Gastrocnemius medialis (tissue), 4 donors: ENCODE data around the gene TTBK1. TPM values are rescaled to one million over a fixed set of nuclear protein-coding genes. Genes with fewer than 3 reads are reported as not detected.

Experiments
- ATAC-seq, 2 donors: fragments of 150-250 bp; one replicate each; pipeline ENCODE4 v1.9.1; 2016
- DNase-seq, 2 donors: peaks; one replicate each; pipeline ENCODE4 v3.0.0-alpha.2; 2019
- H3K27ac ChIP-seq, 4 donors: fragments of 200-600 bp; sonication (generic); 1 replicate in 1 of 4; 2 replicates in 3 of 4; pipeline ENCODE4 v1.5.1; 2016 to 2018; ENCODE audit warnings: mild to moderate bottlenecking in 2 of 4, moderate library complexity in 1 of 4
- H3K27me3 ChIP-seq, 3 donors: fragments of 200-600 bp; sonication (generic) in 2 of 3; 1 replicate in 1 of 3; 2 replicates in 2 of 3; pipeline versions ENCODE4 v1.5.1 to v1.6.0; 2016 to 2019; ENCODE audit warnings: mild to moderate bottlenecking in 1 of 3, moderate library complexity in 1 of 3
- H3K36me3 ChIP-seq, 2 donors: fragments of 200-600 bp; sonication (generic) in 1 of 2; one replicate each; pipeline ENCODE4 v1.5.1; 2017 to 2018
- H3K4me1 ChIP-seq, 2 donors: fragments of 200-600 bp; sonication (generic) in 1 of 2; one replicate each; pipeline ENCODE4 v1.5.1; 2016 to 2017; ENCODE audit warnings: mild to moderate bottlenecking in 2 of 2
- H3K4me3 ChIP-seq, 4 donors: fragments of 200-600 bp; sonication (generic) in 3 of 4; 1 replicate in 1 of 4; 2 replicates in 3 of 4; pipeline ENCODE4 v1.5.1; 2016 to 2019; ENCODE audit warnings: mild to moderate bottlenecking in 2 of 4
- H3K9me3 ChIP-seq, 3 donors: fragments of 200-600 bp; sonication (generic) in 2 of 3; 1 replicate in 1 of 3; 2 replicates in 2 of 3; pipeline ENCODE4 v1.5.1; 2016 to 2019
- POLR2A ChIP-seq, 2 donors: fragments of 450-650 bp; IDR thresholded peaks; one replicate each; pipeline ENCODE4 v1.6.1; 2017; ENCODE audit warnings: antibody characterized with exemption in 2 of 2, mild to moderate bottlenecking in 2 of 2, moderate library complexity in 2 of 2
- in situ Hi-C, 4 donors: fragments of 200-750 bp; cut with MboI; loops; one replicate each; pipeline versions ENCODE4 v1.15.0 to v1.8.0; 2017; ENCODE audit warnings: low sequenced_read_pairs in 4 of 4
- intact Hi-C: fragments of 100-400 bp; cut with DNase I; formaldehyde crosslinking; loops from one replicate; pipeline ENCODE4 v1.15.1; 2023; ENCODE audit warnings: low total_unique reads
- total RNA-seq, 4 donors: library from RNA; depleted of rRNA; stranded (reverse); fragments of >200 nt; gene quantifications; one replicate each; pipeline versions ENCODE4 v1.1.0 to v1.2.3, GENCODE V29; 2016
- TF ChIP-seq, protein P1 (sequence below), 5 experiments: fragments of 450-650 bp in 3 of 5; fragments of 200-600 bp in 2 of 5; sonication (generic) in 2 of 5; IDR thresholded peaks in 4 of 5; conservative IDR thresholded peaks in 1 of 5; 1 replicate in 4 of 5; 2 replicates in 1 of 5; pipeline ENCODE4 v1.5.1; 2016 to 2019; ENCODE audit warnings: antibody characterized with exemption in 5 of 5, mild to moderate bottlenecking in 3 of 5, moderate library complexity in 3 of 5

TTBK1 gene
- total RNA-seq, 4 donors from 2014 or later = 0.04 TPM; not detected in 3

DNA sequence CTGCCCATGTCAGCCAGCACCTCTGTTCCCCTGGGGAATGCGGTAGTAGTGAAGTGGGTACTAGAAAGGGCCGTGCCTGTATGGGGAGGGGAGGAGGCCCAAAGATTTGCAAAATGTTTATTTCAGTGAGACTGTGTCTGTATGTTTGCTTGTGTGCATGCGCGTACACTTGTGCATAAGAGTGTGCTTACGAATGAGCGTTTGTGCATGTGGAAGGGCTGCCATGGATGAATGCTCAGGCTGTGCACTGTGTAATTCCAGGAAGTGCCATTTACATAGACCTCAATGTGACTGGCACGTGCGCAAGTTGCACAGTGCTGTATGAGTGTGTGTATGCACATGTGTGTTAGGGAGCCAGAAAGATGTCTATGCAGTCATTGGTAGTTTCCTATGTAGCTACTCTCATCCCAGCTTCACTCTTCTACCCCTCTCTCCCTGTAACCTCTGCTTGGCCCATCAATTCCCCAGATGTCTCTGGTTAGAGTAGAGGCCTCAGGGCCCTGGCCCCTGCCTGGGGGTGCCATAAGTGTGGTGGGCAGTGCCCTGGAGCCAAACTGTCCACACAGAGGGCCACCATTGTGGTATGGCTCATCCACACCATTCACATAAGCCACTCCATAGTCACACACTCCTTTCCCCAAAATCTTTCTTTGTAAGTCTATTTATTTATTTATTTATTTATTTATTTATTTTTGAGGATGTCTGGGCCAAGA, 28.0 kb downstream of the TTBK1 start:
- DNase-seq (no peak), ATAC-seq (no peak)
- Histone ChIP-seq H3K4me3 (no peak overlapping the region), H3K4me1 (peaks cover 0 to 13% of the 10 kb centered on the region in 2 donors), H3K27ac (no peak overlapping the region), H3K27me3 (peaks cover 28 to 37% (median 35%) of the 10 kb centered on the region in 3 donors), H3K9me3 (no peaks in the 10 kb centered on the region), H3K36me3 (no peaks in the 10 kb centered on the region)
- TF ChIP-seq POLR2A (IDR thresholded peaks at IDR 0.05) = no peak
- TF ChIP-seq, protein P1, sequence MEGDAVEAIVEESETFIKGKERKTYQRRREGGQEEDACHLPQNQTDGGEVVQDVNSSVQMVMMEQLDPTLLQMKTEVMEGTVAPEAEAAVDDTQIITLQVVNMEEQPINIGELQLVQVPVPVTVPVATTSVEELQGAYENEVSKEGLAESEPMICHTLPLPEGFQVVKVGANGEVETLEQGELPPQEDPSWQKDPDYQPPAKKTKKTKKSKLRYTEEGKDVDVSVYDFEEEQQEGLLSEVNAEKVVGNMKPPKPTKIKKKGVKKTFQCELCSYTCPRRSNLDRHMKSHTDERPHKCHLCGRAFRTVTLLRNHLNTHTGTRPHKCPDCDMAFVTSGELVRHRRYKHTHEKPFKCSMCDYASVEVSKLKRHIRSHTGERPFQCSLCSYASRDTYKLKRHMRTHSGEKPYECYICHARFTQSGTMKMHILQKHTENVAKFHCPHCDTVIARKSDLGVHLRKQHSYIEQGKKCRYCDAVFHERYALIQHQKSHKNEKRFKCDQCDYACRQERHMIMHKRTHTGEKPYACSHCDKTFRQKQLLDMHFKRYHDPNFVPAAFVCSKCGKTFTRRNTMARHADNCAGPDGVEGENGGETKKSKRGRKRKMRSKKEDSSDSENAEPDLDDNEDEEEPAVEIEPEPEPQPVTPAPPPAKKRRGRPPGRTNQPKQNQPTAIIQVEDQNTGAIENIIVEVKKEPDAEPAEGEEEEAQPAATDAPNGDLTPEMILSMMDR (IDR thresholded peaks at IDR 0.05 in 4 of 5, conservative IDR thresholded peaks at IDR 0.05 in 1 of 5) = no peak
- in situ Hi-C loops (no loop called here), intact Hi-C loops (no loop called here)

DNA sequence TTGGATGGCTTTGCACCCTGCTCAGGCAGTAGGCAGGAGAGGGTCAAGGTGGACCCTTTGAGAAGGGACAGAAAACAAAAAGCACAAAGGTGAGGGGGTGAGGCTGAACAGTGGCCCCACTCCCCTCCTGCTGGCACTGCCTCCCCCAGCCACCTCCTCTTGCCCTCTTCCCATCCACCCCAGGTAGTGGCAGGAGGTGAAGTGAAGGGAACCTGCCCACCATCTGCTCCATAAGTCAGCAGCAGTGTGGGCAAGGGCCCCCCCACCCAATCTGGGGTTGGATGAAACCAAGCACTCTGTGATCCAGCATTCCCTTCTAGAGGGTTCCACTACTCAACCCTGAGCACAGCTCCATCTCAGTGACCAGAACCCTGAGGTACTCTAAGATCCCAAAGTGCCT, 28.7 kb downstream of the TTBK1 start:
- no peak for ATAC-seq
- peaks cover 31 to 44% (median 41%) of the 10 kb centered on the region in 3 donors for H3K27me3 ChIP-seq
- TF ChIP-seq, protein P1 (IDR thresholded peaks at IDR 0.05 in 4 of 5, conservative IDR thresholded peaks at IDR 0.05 in 1 of 5) = no peak
- TF ChIP-seq POLR2A (IDR thresholded peaks at IDR 0.05) = no peak
- intact Hi-C loops = no loop called here
- DNase-seq = no peak
- H3K9me3 ChIP-seq = no peaks in the 10 kb centered on the region
- peaks cover 0 to 13% of the 10 kb centered on the region in 2 donors for H3K4me1 ChIP-seq
- in situ Hi-C loops = no loop called here
- H3K27ac ChIP-seq = no peak overlapping the region
- no peaks in the 10 kb centered on the region for H3K36me3 ChIP-seq
- no peak overlapping the region for H3K4me3 ChIP-seq

DNA sequence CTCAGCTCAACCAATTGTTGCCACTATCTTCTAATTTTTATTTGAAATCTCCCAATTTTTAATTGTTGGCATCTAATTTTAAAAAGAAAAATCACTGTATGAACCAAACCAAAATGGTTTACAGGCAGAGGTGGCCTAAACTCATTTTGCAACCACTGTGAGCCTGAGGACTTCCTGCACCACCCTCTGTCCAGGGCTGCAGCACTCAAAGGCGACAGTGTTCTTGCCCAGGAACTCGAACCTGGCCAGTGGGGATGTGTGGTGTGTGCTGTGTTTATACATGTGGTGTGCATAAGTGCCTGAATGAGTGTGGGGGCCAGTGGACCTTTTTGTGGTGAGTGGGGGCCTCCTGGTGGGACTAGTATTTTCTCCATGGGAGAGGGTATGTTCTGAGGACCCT, 30.4 kb downstream of the TTBK1 start:
- intact Hi-C loops (no loop called here), in situ Hi-C loops (no loop called here)
- H3K27ac ChIP-seq = no peak overlapping the region
- peaks cover 31 to 45% (median 41%) of the 10 kb centered on the region in 3 donors for H3K27me3 ChIP-seq
- no peaks in the 10 kb centered on the region for H3K9me3 ChIP-seq
- TF ChIP-seq, protein P1 (IDR thresholded peaks at IDR 0.05 in 4 of 5, conservative IDR thresholded peaks at IDR 0.05 in 1 of 5) = no peak
- TF ChIP-seq POLR2A (IDR thresholded peaks at IDR 0.05) = no peak
- peaks cover 0 to 13% of the 10 kb centered on the region in 2 donors for H3K4me1 ChIP-seq
- DNase-seq (no peak), ATAC-seq (no peak)
- no peaks in the 10 kb centered on the region for H3K36me3 ChIP-seq
- H3K4me3 ChIP-seq = no peak overlapping the region

DNA sequence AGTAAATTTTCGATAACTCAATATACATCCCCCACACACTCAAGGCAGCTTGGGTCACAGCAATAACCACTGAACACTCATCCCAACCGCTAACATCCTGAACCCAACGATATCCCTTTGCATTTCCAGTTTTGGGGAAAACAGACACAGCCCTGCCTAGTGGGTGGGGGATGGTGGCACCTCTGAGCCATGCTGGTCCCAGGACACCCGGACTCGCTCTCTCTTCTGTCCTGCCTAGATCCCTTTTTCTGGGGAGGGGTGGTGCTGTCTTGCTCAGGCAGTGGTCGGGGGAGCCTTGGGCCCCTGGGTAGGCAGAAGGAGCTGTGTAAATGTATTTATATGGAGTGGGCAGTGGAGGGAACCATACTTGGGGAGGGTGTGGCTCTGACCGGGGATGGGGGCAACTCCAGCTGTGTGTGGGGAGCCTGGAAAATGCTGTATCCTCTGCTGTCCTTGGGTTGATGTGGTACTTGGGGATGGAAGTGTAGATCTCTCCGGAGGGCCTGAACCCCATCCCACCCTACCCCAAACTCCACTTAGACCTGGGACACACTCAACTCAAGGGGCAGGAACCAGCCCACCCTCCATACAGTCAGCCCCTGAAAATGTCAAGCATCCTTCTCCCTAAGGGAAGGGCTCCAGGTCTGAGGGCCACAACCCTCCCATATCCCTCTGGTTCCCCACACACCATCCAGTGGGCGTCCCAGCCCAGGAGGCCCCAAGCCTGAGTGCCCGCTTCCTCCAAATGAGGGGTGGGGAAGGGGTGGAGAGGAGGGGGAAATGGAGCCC, 31.0 kb downstream of the TTBK1 start:
- H3K9me3 ChIP-seq = no peaks in the 10 kb centered on the region
- H3K27ac ChIP-seq = no peak overlapping the region
- H3K4me3 ChIP-seq = no peak overlapping the region
- TF ChIP-seq, protein P1 (IDR thresholded peaks at IDR 0.05 in 4 of 5, conservative IDR thresholded peaks at IDR 0.05 in 1 of 5) = no peak
- TF ChIP-seq POLR2A (IDR thresholded peaks at IDR 0.05) = no peak
- peaks cover 26 to 41% (median 39%) of the 10 kb centered on the region in 3 donors for H3K27me3 ChIP-seq
- DNase-seq = no peak
- intact Hi-C loops (no loop called here), in situ Hi-C loops (no loop called here)
- H3K36me3 ChIP-seq = no peaks in the 10 kb centered on the region
- H3K4me1 ChIP-seq = peaks cover 0 to 11% of the 10 kb centered on the region in 2 donors
- ATAC-seq = no peak
